NT2/D1 (cell line): ENCODE measurements around the gene FIBCD1.

ENCODE experiments used
- SUZ12 ChIP-seq: IDR thresholded peaks from 2 replicates; pipeline ENCODE4 v1.6.1; 2011; ENCODE audit not compliant: insufficient read length, insufficient read depth; ENCODE audit errors: extremely low read depth
- YY1 ChIP-seq: IDR thresholded peaks from 2 replicates; pipeline ENCODE4 v1.6.1; 2011; ENCODE audit not compliant: insufficient read length, insufficient read depth

GRCh38 chr9:130940027-130940549 lies 1.0 kb upstream of the FIBCD1 start:
- no peak for TF ChIP-seq SUZ12
- TF ChIP-seq YY1, result no peak
